ENCODE measurements around the gene CHRDL2.

DNA sequence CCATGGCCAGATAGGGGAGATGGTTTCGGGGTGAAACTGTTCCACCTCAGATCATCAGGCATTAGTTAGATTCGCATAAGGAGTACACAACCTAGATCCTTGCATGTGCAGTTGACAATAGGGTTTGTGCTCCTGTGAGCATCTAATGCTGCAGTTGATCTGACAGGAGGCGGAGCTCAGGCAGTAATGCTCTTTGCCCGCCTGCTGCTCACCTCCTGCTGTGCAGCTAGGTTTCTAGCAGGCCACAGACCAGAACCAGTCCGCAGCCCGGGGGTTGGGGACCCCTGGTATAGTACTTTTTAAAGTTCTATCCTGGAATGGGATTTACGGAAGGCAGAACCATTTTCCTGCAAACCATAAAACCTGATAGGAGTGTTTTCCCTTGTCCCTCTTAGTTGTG lies 84.3 kb downstream of the CHRDL2 start:
- TF ChIP-seq, protein P1, sequence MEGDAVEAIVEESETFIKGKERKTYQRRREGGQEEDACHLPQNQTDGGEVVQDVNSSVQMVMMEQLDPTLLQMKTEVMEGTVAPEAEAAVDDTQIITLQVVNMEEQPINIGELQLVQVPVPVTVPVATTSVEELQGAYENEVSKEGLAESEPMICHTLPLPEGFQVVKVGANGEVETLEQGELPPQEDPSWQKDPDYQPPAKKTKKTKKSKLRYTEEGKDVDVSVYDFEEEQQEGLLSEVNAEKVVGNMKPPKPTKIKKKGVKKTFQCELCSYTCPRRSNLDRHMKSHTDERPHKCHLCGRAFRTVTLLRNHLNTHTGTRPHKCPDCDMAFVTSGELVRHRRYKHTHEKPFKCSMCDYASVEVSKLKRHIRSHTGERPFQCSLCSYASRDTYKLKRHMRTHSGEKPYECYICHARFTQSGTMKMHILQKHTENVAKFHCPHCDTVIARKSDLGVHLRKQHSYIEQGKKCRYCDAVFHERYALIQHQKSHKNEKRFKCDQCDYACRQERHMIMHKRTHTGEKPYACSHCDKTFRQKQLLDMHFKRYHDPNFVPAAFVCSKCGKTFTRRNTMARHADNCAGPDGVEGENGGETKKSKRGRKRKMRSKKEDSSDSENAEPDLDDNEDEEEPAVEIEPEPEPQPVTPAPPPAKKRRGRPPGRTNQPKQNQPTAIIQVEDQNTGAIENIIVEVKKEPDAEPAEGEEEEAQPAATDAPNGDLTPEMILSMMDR (IDR thresholded peaks at IDR 0.05; ENCODE audit: insufficient read depth, low read length, poor library complexity, severe bottlenecking), result no peak
- TF ChIP-seq EZH2phosphoT487 (conservative IDR thresholded peaks at IDR 0.05; ENCODE audit: low read length), result no peak

Measured in SU-DHL-6 (cell line).